Activated B cell treated with CpG ODN at 0.5 μM for 24 hours (primary cell): ENCODE results near the gene CORO2B. TPM values are rescaled to one million over a fixed set of nuclear protein-coding genes. Genes with fewer than 3 reads are reported as not detected.

Experiments
- ATAC-seq: fragments of 200-7000 bp; cut with Tn5 transposase; one replicate; pipeline ENCODE4 v1.10.0; 2021; ENCODE audit warnings: low read depth, mild to moderate bottlenecking, moderate library complexity
- CTCF ChIA-PET: fragments of 350-600 bp; sonication (Branson Sonifier 250); formaldehyde crosslinking; loops from one replicate; lab custom pipeline; 2021; ENCODE audit warnings: antibody characterized with exemption; lab: Charles Lee
- POLR2A ChIA-PET: fragments of 350-600 bp; sonication (Branson Sonifier 250); formaldehyde crosslinking; loops from one replicate; lab custom pipeline; 2021; ENCODE audit warnings: antibody characterized with exemption; lab: Charles Lee
- DNase-seq: peaks from one replicate; pipeline ENCODE4 v3.0.0; 2022
- H3K27ac Mint-ChIP-seq: one replicate; pipeline ENCODE4 v1.8.0; 2020; ENCODE audit warnings: mixed read lengths
- H3K27me3 Mint-ChIP-seq: one replicate; pipeline ENCODE4 v1.8.0; 2021; ENCODE audit warnings: mixed read lengths
- H3K36me3 Mint-ChIP-seq: one replicate; pipeline ENCODE4 v1.8.0; 2021; ENCODE audit warnings: low read depth, mixed read lengths
- H3K4me1 Mint-ChIP-seq: one replicate; pipeline ENCODE4 v1.8.0; 2021; ENCODE audit warnings: mixed read lengths
- H3K4me3 Mint-ChIP-seq: one replicate; pipeline ENCODE4 v1.8.0; 2020; ENCODE audit warnings: mild to moderate bottlenecking, mixed read lengths
- H3K9me3 Mint-ChIP-seq: one replicate; pipeline ENCODE4 v1.8.0; 2020; ENCODE audit warnings: mixed read lengths
- intact Hi-C: fragments of 100-400 bp; cut with micrococcal nuclease; formaldehyde crosslinking; loops from one replicate; pipeline ENCODE4 v1.15.1; 2024
- total RNA-seq: library from RNA; stranded (reverse); gene quantifications from 2 replicates; pipeline ENCODE4 v1.2.3, GENCODE V29; 2022
- TF ChIP-seq, protein P1 (sequence below): fragments of 200-600 bp; IDR thresholded peaks from one replicate; pipeline ENCODE4 v1.8.0; 2022; ENCODE audit warnings: antibody characterized with exemption, mild to moderate bottlenecking

The CORO2B gene
- total RNA-seq, 1 donor from 2014 or later, result 1.0 TPM

DNA sequence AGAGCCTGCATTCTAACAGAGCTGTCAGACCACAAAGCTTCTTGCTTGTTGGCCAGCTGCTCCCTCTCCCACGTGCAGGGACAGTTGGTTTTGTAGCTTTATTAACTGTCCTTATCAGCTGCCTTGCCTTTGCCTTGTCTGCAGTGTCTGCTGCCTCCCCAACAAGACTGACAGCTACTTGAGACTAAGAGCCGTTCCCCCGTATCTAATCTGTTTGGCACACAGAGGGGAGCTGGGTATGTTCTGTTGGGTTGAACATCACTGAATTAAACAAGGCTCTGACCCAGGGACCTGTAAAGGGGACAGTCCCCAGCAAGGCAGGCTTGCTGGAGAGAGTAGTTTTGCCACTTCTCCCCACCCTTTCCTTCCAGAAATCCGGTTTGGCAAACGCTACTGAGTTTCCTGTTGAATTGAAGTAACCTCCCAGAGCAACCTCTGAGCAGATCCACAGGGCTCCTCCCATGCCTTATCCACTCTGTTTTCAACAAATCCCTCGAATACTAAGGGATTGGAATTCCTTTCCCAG is 125.8 kb downstream of the CORO2B start:
- Mint-ChIP-seq H3K9me3 (no peaks in the 10 kb centered on the region), H3K4me3 (no peak overlapping the region), H3K27me3 (peaks cover 2% of the 10 kb centered on the region), H3K4me1 (no peaks in the 10 kb centered on the region), H3K36me3 (no peaks in the 10 kb centered on the region), H3K27ac (no peak overlapping the region)
- ChIA-PET POLR2A (no interaction called here), CTCF (no interaction called here)
- intact Hi-C loops, result no loop called here
- TF ChIP-seq, protein P1, sequence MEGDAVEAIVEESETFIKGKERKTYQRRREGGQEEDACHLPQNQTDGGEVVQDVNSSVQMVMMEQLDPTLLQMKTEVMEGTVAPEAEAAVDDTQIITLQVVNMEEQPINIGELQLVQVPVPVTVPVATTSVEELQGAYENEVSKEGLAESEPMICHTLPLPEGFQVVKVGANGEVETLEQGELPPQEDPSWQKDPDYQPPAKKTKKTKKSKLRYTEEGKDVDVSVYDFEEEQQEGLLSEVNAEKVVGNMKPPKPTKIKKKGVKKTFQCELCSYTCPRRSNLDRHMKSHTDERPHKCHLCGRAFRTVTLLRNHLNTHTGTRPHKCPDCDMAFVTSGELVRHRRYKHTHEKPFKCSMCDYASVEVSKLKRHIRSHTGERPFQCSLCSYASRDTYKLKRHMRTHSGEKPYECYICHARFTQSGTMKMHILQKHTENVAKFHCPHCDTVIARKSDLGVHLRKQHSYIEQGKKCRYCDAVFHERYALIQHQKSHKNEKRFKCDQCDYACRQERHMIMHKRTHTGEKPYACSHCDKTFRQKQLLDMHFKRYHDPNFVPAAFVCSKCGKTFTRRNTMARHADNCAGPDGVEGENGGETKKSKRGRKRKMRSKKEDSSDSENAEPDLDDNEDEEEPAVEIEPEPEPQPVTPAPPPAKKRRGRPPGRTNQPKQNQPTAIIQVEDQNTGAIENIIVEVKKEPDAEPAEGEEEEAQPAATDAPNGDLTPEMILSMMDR, result no peak
- DNase-seq (no peak), ATAC-seq (no peak)

DNA sequence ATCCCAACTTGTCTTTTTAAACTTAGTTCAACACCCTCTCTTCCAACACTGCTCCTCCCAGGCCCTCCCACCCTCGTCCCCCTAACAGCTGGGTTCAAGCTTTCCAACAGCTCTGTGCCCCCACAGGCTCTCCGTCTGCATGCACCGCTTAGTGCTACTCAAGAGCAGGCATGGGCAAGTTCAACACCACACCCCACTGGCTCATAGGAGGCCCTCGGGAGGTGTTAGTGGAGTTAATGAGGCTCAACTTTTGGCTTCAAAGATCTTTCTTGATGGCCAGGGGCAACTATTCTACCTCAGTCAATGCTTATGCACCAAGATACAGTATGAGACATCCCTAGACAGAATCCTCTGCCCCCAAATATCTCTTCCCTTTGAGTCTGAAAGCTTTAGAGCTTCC is 127.5 kb downstream of the CORO2B start:
- intact Hi-C loops, result no loop called here
- ATAC-seq, result no peak
- Mint-ChIP-seq H3K36me3 (peaks cover 2% of the 10 kb centered on the region), H3K27ac (no peak overlapping the region), H3K27me3 (no peaks in the 10 kb centered on the region), H3K4me3 (no peak overlapping the region), H3K4me1 (no peaks in the 10 kb centered on the region), H3K9me3 (no peaks in the 10 kb centered on the region)
- DNase-seq, result no peak
- POLR2A ChIA-PET, result no interaction called here
- CTCF ChIA-PET, result no interaction called here
- TF ChIP-seq, protein P1, result no peak

DNA sequence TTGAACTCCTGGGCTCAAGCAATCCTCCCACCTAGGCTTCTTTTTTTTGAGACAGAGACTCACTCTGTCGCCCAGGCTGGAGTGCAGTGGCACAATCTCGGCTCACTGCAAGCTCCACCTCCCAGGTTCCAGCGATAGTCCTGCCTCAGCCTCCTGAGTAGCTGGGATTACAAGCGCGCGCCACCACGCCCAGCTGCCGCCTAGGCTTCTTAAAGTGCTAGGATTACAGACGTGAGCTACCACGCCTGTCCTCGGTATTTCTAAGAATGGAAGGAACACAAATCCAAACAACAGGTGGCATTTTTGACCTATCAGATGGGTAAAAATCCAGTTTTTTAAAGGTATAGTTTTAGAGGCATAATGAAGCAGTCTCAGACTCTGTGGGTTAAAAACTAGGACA is 128.1 kb downstream of the CORO2B start:
- ATAC-seq, result no peak
- POLR2A ChIA-PET, result no interaction called here
- Mint-ChIP-seq H3K9me3 (no peaks in the 10 kb centered on the region), H3K27ac (no peak overlapping the region), H3K4me3 (no peak overlapping the region), H3K36me3 (peaks cover 4% of the 10 kb centered on the region), H3K4me1 (no peaks in the 10 kb centered on the region), H3K27me3 (no peaks in the 10 kb centered on the region)
- CTCF ChIA-PET, result interaction anchor here (0.9 kb wide), 1 partner anchor 33 kb away, joined by 4 read pairs; no protein-coding TSS in a partner anchor
- TF ChIP-seq, protein P1, result no peak
- intact Hi-C loops, result no loop called here
- no peak for DNase-seq

DNA sequence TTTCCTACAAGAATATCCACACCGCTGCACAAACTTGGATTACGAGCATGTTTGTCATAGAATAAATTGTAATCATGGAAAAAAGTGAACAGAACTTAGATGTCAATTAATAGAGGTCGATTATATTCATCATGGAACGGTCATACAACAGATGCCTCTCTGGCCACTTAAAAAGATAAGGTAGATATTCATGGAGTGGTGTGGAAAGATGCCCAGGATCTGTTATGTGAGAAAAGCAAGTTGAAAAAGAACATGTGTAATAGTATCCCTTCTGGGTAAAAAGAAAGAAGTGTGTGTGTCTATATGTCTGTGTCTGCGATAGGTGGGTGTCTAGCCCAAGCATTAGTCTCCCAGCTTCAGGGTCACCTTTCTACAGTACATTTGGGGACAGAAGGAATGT is 128.6 kb downstream of the CORO2B start:
- no peak for ATAC-seq
- no peak overlapping the region for H3K27ac Mint-ChIP-seq
- intact Hi-C loops, result no loop called here
- H3K4me1 Mint-ChIP-seq, result no peaks in the 10 kb centered on the region
- no peaks in the 10 kb centered on the region for H3K27me3 Mint-ChIP-seq
- DNase-seq, result no peak
- POLR2A ChIA-PET, result no interaction called here
- TF ChIP-seq, protein P1, result no peak
- CTCF ChIA-PET, result interaction anchor here (0.9 kb wide), 1 partner anchor 33 kb away, joined by 4 read pairs; no protein-coding TSS in a partner anchor
- no peak overlapping the region for H3K4me3 Mint-ChIP-seq
- H3K36me3 Mint-ChIP-seq, result peaks cover 7% of the 10 kb centered on the region
- H3K9me3 Mint-ChIP-seq, result no peaks in the 10 kb centered on the region

DNA sequence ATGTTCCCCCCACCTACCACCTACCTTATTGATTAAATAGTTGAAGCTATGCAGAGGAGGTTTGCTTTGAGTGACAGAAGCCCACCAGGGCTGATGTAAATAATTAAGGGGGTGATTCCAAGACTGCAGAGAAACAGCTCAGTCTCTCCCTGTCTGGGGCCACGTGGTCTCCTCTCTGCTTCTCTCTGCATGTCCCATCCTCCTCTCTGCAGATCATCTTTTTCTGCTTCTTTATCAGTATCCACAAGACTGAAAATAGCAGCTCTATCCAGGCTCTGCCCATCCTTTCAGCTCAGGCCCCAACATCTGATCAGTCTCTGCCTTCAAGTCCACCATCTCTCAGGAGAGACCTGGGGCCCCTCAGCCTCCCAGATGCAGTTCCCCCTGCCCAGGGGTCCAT is 131.1 kb downstream of the CORO2B start:
- H3K4me3 Mint-ChIP-seq, result no peak overlapping the region
- POLR2A ChIA-PET, result no interaction called here
- intact Hi-C loops, result no loop called here
- no peaks in the 10 kb centered on the region for H3K9me3 Mint-ChIP-seq
- DNase-seq, result no peak
- CTCF ChIA-PET, result no interaction called here
- ATAC-seq, result no peak
- H3K36me3 Mint-ChIP-seq, result peaks cover 15% of the 10 kb centered on the region
- TF ChIP-seq, protein P1, result no peak
- H3K4me1 Mint-ChIP-seq, result peaks cover 7% of the 10 kb centered on the region
- H3K27me3 Mint-ChIP-seq, result no peaks in the 10 kb centered on the region
- no peak overlapping the region for H3K27ac Mint-ChIP-seq
